HK-2 (cell line): ENCODE measurements around the gene RAB30.
"Not testable (repeated sequence)": the region's sequence is repeated elsewhere in the genome, so short reads cannot be mapped to it uniquely, and the experiment has no call there.

Experiments
- DNase-seq: peaks from one replicate; pipeline ENCODE4 v3.0.0-alpha.2; 2018; ENCODE audit not compliant: unreplicated experiment

Gene RAB30

GRCh38 chr11:82981852-82982251, 89.8 kb downstream of the RAB30 start:
- DNase-seq: no peak

GRCh38 chr11:82980947-82981346, 90.8 kb downstream of the RAB30 start:
- DNase-seq: no peak

- DNase-seq: no peak
Measured at GRCh38 chr11:82980292-82980691, 91.4 kb downstream of the RAB30 start.

- DNase-seq: no peak
Measured at GRCh38 chr11:82979824-82980223, 91.9 kb downstream of the RAB30 start.

GRCh38 chr11:82978422-82979099, 93.1 kb downstream of the RAB30 start:
- no peak for DNase-seq

- DNase-seq: no peak
Measured at GRCh38 chr11:82976786-82977185, 94.9 kb downstream of the RAB30 start.

- no peak for DNase-seq
Measured at GRCh38 chr11:82975882-82976281, 95.8 kb downstream of the RAB30 start.

- DNase-seq: no peak
Measured at GRCh38 chr11:82974851-82975250, 96.8 kb downstream of the RAB30 start.

GRCh38 chr11:82974135-82974534, 97.6 kb downstream of the RAB30 start:
- DNase-seq: no peak

- DNase-seq: no peak
Measured at GRCh38 chr11:82972103-82972502, 99.6 kb downstream of the RAB30 start.

GRCh38 chr11:82971519-82971946, 100.2 kb downstream of the RAB30 start:
- DNase-seq: not testable (repeated sequence)

GRCh38 chr11:82970507-82971083, 101.1 kb downstream of the RAB30 start:
- not testable (repeated sequence) for DNase-seq

GRCh38 chr11:82969811-82970210, 101.9 kb downstream of the RAB30 start:
- DNase-seq: no peak

- DNase-seq: no peak
Measured at GRCh38 chr11:82967381-82967780, 104.3 kb downstream of the RAB30 start.

GRCh38 chr11:82962021-82962420, 109.7 kb downstream of the RAB30 start:
- DNase-seq: not testable (repeated sequence)

GRCh38 chr11:82960779-82961143, 110.9 kb downstream of the RAB30 start:
- DNase-seq: no peak

- DNase-seq: no peak
Measured at GRCh38 chr11:82959987-82960778, 111.5 kb downstream of the RAB30 start.

GRCh38 chr11:82955736-82956453, 115.8 kb downstream of the RAB30 start:
- DNase-seq: not testable (repeated sequence)

GRCh38 chr11:82950502-82950901, 121.2 kb downstream of the RAB30 start:
- not testable (repeated sequence) for DNase-seq

GRCh38 chr11:82949352-82949751, 122.3 kb downstream of the RAB30 start:
- no peak for DNase-seq

GRCh38 chr11:82945682-82946081, 126.0 kb downstream of the RAB30 start:
- DNase-seq: no peak

- DNase-seq: not testable (repeated sequence)
Measured at GRCh38 chr11:82945041-82945440, 126.7 kb downstream of the RAB30 start.
